Endothelial cell of umbilical vein (primary cell): ENCODE data around the gene USP6NL. TPM values are rescaled to one million over a fixed set of nuclear protein-coding genes. Genes with fewer than 3 reads are reported as not detected.

Experiments
- BruUV-seq: library from RNA; stranded (reverse); fragments of 400-500 nt; replicated peaks from 2 replicates; lab custom pipeline; 2021; lab: Mats Ljungman, UMichigan
- CTCF ChIA-PET: fragments of 300-600, 350-600 bp; sonication (Branson Sonifier 250); formaldehyde crosslinking; loops from one replicate; lab custom pipeline; 2021; ENCODE audit warnings: antibody characterized with exemption, inconsistent platforms; lab: Charles Lee
- POLR2A ChIA-PET: fragments of 300-600, 350-600 bp; sonication (Branson Sonifier 250); formaldehyde crosslinking; loops from one replicate; lab custom pipeline; 2021; ENCODE audit warnings: antibody characterized with exemption, inconsistent platforms; lab: Charles Lee
- DNase-seq: peaks from one replicate; pipeline ENCODE4 v3.0.0-alpha.2; 2011; ENCODE audit warnings: low read depth, low spot score
- FAIRE-seq: peaks from 2 replicates; lab custom pipeline; 2011; peaks lifted over from hg19 to GRCh38; lab: Jason Lieb, UNC
- H2AFZ ChIP-seq: 2 replicates; pipeline ENCODE4 v1.6.0; 2012; ENCODE audit warnings: low read depth, low read length, control low read depth, inconsistent platforms
- H3K27ac ChIP-seq: 2 replicates; pipeline ENCODE4 v1.5.1; 2011; ENCODE audit warnings: low read depth, mild to moderate bottlenecking, control low read depth, low read length, moderate library complexity; ENCODE audit not compliant: insufficient read depth
- H3K27me3 ChIP-seq, 2 experiments: 2 replicates each; pipeline versions ENCODE4 v1.6.0 to v1.6.1; 2011; ENCODE audit warnings: low read length in 2 of 2, mixed read lengths in 1 of 2; ENCODE audit not compliant: control insufficient read depth in 2 of 2, insufficient read depth in 2 of 2
- H3K36me3 ChIP-seq, 2 experiments: 2 replicates in 1 of 2; 3 replicates in 1 of 2; pipeline ENCODE4 v1.5.1; 2011; ENCODE audit warnings: low read length in 2 of 2, mild to moderate bottlenecking in 1 of 2, moderate library complexity in 1 of 2; ENCODE audit not compliant: control insufficient read depth in 2 of 2, insufficient read depth in 2 of 2; ENCODE audit errors: extremely low read depth in 1 of 2
- H3K4me1 ChIP-seq: 3 replicates; pipeline ENCODE4 v1.5.1; 2011; ENCODE audit warnings: mild to moderate bottlenecking, low read length; ENCODE audit not compliant: control insufficient read depth, insufficient read depth; ENCODE audit errors: extremely low read depth
- H3K4me2 ChIP-seq: 2 replicates; pipeline ENCODE4 v1.6.1; 2011; ENCODE audit warnings: low read length, control low read depth, mixed read lengths; ENCODE audit not compliant: insufficient read depth
- H3K4me3 ChIP-seq, 3 experiments: fragments of 200-600 bp in 1 of 3; sonication (generic), shearing (Covaris generic) in 1 of 3; replicated peaks in 1 of 3; 2 replicates each; pipeline ENCODE4 v1.5.1; 2011 to 2016; ENCODE audit warnings: control low read depth in 3 of 3, low read length in 3 of 3, mild to moderate bottlenecking in 2 of 3, inconsistent platforms in 1 of 3, low read depth in 1 of 3, moderate library complexity in 1 of 3; ENCODE audit not compliant: insufficient read depth in 1 of 3
- H3K79me2 ChIP-seq: 2 replicates; pipeline ENCODE4 v1.6.0; 2012; ENCODE audit warnings: low read length, inconsistent platforms; ENCODE audit not compliant: control insufficient read depth, insufficient read depth
- H3K9ac ChIP-seq: replicated peaks from 2 replicates; pipeline ENCODE3; 2011; ENCODE audit warnings: low read length, control low read depth; ENCODE audit not compliant: insufficient read depth; ENCODE audit errors: extremely low read depth
- H3K9me1 ChIP-seq: replicated peaks from 3 replicates; pipeline ENCODE4 v1.6.0; 2011; ENCODE audit warnings: mild to moderate bottlenecking, low read length; ENCODE audit not compliant: control insufficient read depth, insufficient read depth; ENCODE audit errors: extremely low read depth
- H3K9me3 ChIP-seq: replicated peaks from 2 replicates; pipeline ENCODE4 v1.5.1; 2012; ENCODE audit warnings: low read length, inconsistent platforms; ENCODE audit not compliant: control insufficient read depth, insufficient read depth
- H4K20me1 ChIP-seq: replicated peaks from 2 replicates; pipeline ENCODE3; 2011; ENCODE audit warnings: mild to moderate bottlenecking, low read length; ENCODE audit not compliant: control insufficient read depth, insufficient read depth; ENCODE audit errors: extremely low read depth
- GATA2 ChIP-seq: IDR thresholded peaks from 2 replicates; pipeline ENCODE4 v1.7.0; 2011; ENCODE audit warnings: low read depth, mild to moderate bottlenecking, moderate library complexity, mixed read lengths, low read length; ENCODE audit not compliant: insufficient read length, insufficient read depth
- POLR2A ChIP-seq: IDR thresholded peaks from 2 replicates; pipeline ENCODE4 v1.6.1; 2012; ENCODE audit warnings: low read depth, mild to moderate bottlenecking, control low read depth, low read length
- POLR2AphosphoS5 ChIP-seq: IDR thresholded peaks from 2 replicates; pipeline ENCODE4 v1.6.1; 2012; ENCODE audit warnings: low read depth, mild to moderate bottlenecking, control low read depth, low read length, moderate library complexity; ENCODE audit not compliant: insufficient read depth
- dilution Hi-C: fragments of 300-500 bp; cut with MboI; formaldehyde crosslinking; loops from one replicate; pipeline ENCODE4 v1.15.0; 2019; ENCODE audit warnings: low sequenced_read_pairs; ENCODE audit not compliant: extremely low pct_ligation_motif_present
- intact Hi-C: fragments of 100-400 bp; cut with micrococcal nuclease; formaldehyde crosslinking; loops from one replicate; pipeline ENCODE4 v1.10.0; 2022
- polyA plus RNA-seq, 4 experiments: library from polyadenylated mRNA; depleted of rRNA in 3 of 4; stranded (reverse) in 3 of 4; unstranded in 1 of 4; fragments of >200 nt; gene quantifications; 2 replicates each; pipeline versions ENCODE4 v1.2.1 to v1.2.3, GENCODE V29; 2011 to 2012; ENCODE audit warnings: missing spikeins in 1 of 4
- total RNA-seq: library from RNA; stranded (reverse); gene quantifications from 2 replicates; pipeline ENCODE4 v1.2.3, GENCODE V29; 2021
- TF ChIP-seq, protein P1 (sequence below), 2 donors: IDR thresholded peaks; 1 replicate in 1 of 2; 2 replicates in 1 of 2; pipeline ENCODE4 v1.5.1; 2011; ENCODE audit warnings: low read length in 2 of 2, mild to moderate bottlenecking in 2 of 2, moderate library complexity in 2 of 2, control low read depth in 1 of 2, inconsistent platforms in 1 of 2, low read depth in 1 of 2; ENCODE audit not compliant: insufficient read depth in 1 of 2; ENCODE audit errors: extremely low read depth in 1 of 2

The USP6NL gene
- total and polyA plus RNA-seq, 2 donors (not counting 3 experiments of a cell fraction or from before 2014, with no cell fraction given): 13.5 to 29.2 TPM

DNA sequence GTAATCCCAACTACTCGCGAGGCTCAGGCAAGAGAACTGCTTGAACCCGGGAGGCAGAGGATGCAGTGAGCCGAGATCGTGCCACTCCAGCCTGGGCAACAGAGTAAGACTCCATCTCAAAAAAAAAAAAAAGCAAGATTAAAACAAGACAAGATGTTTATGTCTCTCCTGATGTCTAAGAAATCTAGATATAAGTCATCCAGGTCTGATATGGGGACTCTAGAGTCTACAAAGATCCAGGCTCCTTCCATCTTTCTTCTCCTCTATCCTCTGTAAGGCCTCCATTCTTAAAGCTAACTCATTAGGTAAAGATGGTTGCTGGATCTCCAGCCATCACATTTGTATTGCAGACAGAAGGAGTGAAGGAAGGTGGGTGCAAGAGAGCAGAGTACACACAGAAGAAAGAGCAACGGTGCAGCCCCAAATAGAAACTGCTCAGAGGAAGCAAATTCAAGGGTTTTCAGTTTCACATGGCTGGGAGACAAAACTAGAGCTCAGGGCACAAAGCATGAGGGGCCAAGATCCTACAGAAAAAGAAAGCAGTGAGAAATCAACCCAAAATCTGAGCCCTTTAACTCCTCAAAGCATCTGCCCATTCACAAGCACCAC lies 57.6 kb downstream of the USP6NL start:
- Histone ChIP-seq H2AFZ (no peak overlapping the region), H3K27ac (no peak overlapping the region), H3K4me2 (no peak overlapping the region), H3K4me3 (no peak overlapping the region), H3K9me1 (no peaks in the 10 kb centered on the region), H3K36me3 (no peaks in the 10 kb centered on the region), H3K9ac (no peak overlapping the region), H3K4me1 (peaks cover 23% of the 10 kb centered on the region), H3K79me2 (peaks cover 42% of the 10 kb centered on the region), H3K27me3 (no peaks in the 10 kb centered on the region), H4K20me1 (peaks cover 6% of the 10 kb centered on the region), H3K9me3 (no peaks in the 10 kb centered on the region)
- TF ChIP-seq, protein P1, sequence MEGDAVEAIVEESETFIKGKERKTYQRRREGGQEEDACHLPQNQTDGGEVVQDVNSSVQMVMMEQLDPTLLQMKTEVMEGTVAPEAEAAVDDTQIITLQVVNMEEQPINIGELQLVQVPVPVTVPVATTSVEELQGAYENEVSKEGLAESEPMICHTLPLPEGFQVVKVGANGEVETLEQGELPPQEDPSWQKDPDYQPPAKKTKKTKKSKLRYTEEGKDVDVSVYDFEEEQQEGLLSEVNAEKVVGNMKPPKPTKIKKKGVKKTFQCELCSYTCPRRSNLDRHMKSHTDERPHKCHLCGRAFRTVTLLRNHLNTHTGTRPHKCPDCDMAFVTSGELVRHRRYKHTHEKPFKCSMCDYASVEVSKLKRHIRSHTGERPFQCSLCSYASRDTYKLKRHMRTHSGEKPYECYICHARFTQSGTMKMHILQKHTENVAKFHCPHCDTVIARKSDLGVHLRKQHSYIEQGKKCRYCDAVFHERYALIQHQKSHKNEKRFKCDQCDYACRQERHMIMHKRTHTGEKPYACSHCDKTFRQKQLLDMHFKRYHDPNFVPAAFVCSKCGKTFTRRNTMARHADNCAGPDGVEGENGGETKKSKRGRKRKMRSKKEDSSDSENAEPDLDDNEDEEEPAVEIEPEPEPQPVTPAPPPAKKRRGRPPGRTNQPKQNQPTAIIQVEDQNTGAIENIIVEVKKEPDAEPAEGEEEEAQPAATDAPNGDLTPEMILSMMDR (IDR thresholded peaks at IDR 0.05; ENCODE audit: extremely low read depth in 1 of 2, insufficient read depth in 1 of 2, low read depth in 1 of 2, low read length in 2 of 2): no peak
- no peak for TF ChIP-seq POLR2AphosphoS5
- TF ChIP-seq POLR2A: no peak
- no peak for TF ChIP-seq GATA2
- intact Hi-C loops: loop anchor here (2.0 kb wide), 1 partner anchor 57 kb away; the partner anchor contains the start of gene USP6NL
- ChIA-PET POLR2A (interaction anchor here (0.6 to 0.7 kb wide), 2 partner anchors 10 to 53 kb away, joined by 4 to 5 read pairs; no protein-coding TSS in a partner anchor), CTCF (interaction anchor here (0.8 kb wide), 1 partner anchor 14 kb away, joined by 3 read pairs; no protein-coding TSS in a partner anchor)
- no peak for FAIRE-seq
- DNase-seq: no peak
- no TSS peak for BruUV-seq
- dilution Hi-C loops: no loop called here
